K562 (cell line): Measurements from ENCODE around the gene LRRC26. TPM values are rescaled to one million over a fixed set of nuclear protein-coding genes. Genes with fewer than 3 reads are reported as not detected.

Experiments
- BRCA1 ChIP-seq, 2 experiments: fragments of 450-650 bp in 1 of 2; sonication (generic) in 1 of 2; formaldehyde crosslinking in 1 of 2; IDR thresholded peaks; 2 replicates each; pipeline versions ENCODE4 v1.5.0 to v1.6.1; 2017 to 2020; ENCODE audit warnings: mild to moderate bottlenecking in 1 of 2, missing genetic modification reagents in 1 of 2
- CREB1 ChIP-seq, 2 experiments: sonication (generic) in 1 of 2; formaldehyde crosslinking in 1 of 2; IDR thresholded peaks; 2 replicates each; pipeline versions ENCODE4 v1.6.1 to v1.8.0; 2012 to 2022; ENCODE audit warnings: inconsistent platforms in 1 of 2, mild to moderate bottlenecking in 1 of 2, missing genetic modification reagents in 1 of 2, moderate library complexity in 1 of 2
- DPF2 ChIP-seq: fragments of 450-650 bp; IDR thresholded peaks from 2 replicates; pipeline ENCODE4 v1.6.1; 2016
- FOXA1 ChIP-seq: fragments of 450-650 bp; IDR thresholded peaks from 2 replicates; pipeline ENCODE4 v1.6.1; 2016; ENCODE audit warnings: mild to moderate bottlenecking, borderline replicate concordance
- GMEB1 ChIP-seq: fragments of 250-450 bp; sonication (Bioruptor Pico); IDR thresholded peaks from 2 replicates; pipeline ENCODE4 v1.4.0; 2020; ENCODE audit warnings: mild to moderate bottlenecking
- HDGF ChIP-seq: fragments of 450-650 bp; IDR thresholded peaks from 2 replicates; pipeline ENCODE4 v1.6.1; 2016
- KAT2B ChIP-seq: IDR thresholded peaks from one replicate; pipeline ENCODE4 v1.6.1; 2012; ENCODE audit warnings: low read depth, mild to moderate bottlenecking, control low read depth, inconsistent platforms, low read length, moderate library complexity
- KLF13 ChIP-seq: fragments of 450-650 bp; IDR thresholded peaks from 2 replicates; pipeline ENCODE4 v1.6.1; 2016; ENCODE audit warnings: missing genetic modification characterization, low read depth, mild to moderate bottlenecking, missing compliant biosample characterization, moderate library complexity, borderline replicate concordance
- MEF2A ChIP-seq: IDR thresholded peaks from 2 replicates; pipeline ENCODE4 v1.6.1; 2011; ENCODE audit warnings: low read depth, mild to moderate bottlenecking, low read length, moderate library complexity; ENCODE audit not compliant: control insufficient read depth
- MEF2D ChIP-seq: conservative IDR thresholded peaks from 2 replicates; pipeline ENCODE4 v1.6.1; 2016; ENCODE audit warnings: low read depth, missing genetic modification characterization, missing compliant biosample characterization
- MTA1 ChIP-seq: fragments of 450-650 bp; IDR thresholded peaks from 2 replicates; pipeline ENCODE4 v1.6.1; 2017; ENCODE audit warnings: borderline replicate concordance
- MYC ChIP-seq, 2 experiments: fragments of 250-450 bp in 1 of 2; sonication (Bioruptor Pico) in 1 of 2; IDR thresholded peaks; 2 replicates each; pipeline versions ENCODE4 v1.5.1 to v1.6.1; 2012 to 2021; ENCODE audit warnings: low read depth in 2 of 2, borderline replicate concordance in 1 of 2, improper control_type of control experiment in 1 of 2, low read length in 1 of 2, mild to moderate bottlenecking in 1 of 2, moderate library complexity in 1 of 2
- NBN ChIP-seq: fragments of 450-650 bp; IDR thresholded peaks from 2 replicates; pipeline ENCODE4 v1.6.1; 2016; ENCODE audit warnings: low read depth, mild to moderate bottlenecking
- NCOA1 ChIP-seq: fragments of 450-650 bp; IDR thresholded peaks from 2 replicates; pipeline ENCODE4 v1.6.1; 2016; ENCODE audit warnings: low read depth
- NRF1 ChIP-seq, 2 experiments: fragments of 450-650 bp; IDR thresholded peaks in 1 of 2; conservative IDR thresholded peaks in 1 of 2; 2 replicates each; pipeline ENCODE4 v1.6.1; 2014; ENCODE audit warnings: mild to moderate bottlenecking in 2 of 2
- PHF21A ChIP-seq: fragments of 450-650 bp; IDR thresholded peaks from 2 replicates; pipeline ENCODE4 v1.6.1; 2017; ENCODE audit warnings: low read depth, borderline replicate concordance
- PTRF ChIP-seq: fragments of 450-650 bp; IDR thresholded peaks from 2 replicates; pipeline ENCODE4 v1.6.1; 2016; ENCODE audit warnings: mild to moderate bottlenecking, missing genetic modification characterization, missing compliant biosample characterization
- SIX5 ChIP-seq, 2 experiments: IDR thresholded peaks; 2 replicates each; pipeline ENCODE4 v1.6.1; 2011; ENCODE audit warnings: low read length in 2 of 2, borderline replicate concordance in 1 of 2, low read depth in 1 of 2, mild to moderate bottlenecking in 1 of 2, moderate library complexity in 1 of 2; ENCODE audit not compliant: insufficient read depth in 1 of 2
- USF2 ChIP-seq: sonication (generic); formaldehyde crosslinking; IDR thresholded peaks from 2 replicates; pipeline ENCODE4 v1.5.0; 2020; ENCODE audit warnings: missing genetic modification reagents
- XRCC4 ChIP-seq: IDR thresholded peaks from one replicate; pipeline ENCODE4 v1.6.1; 2011; ENCODE audit not compliant: insufficient read depth, insufficient read length; ENCODE audit errors: extremely low read depth
- ZNF512 ChIP-seq: IDR thresholded peaks from 2 replicates; pipeline ENCODE4 v1.6.1; 2016; ENCODE audit warnings: missing genetic modification characterization, missing compliant biosample characterization
- polyA plus RNA-seq, 8 experiments: library from polyadenylated mRNA; depleted of rRNA in 4 of 8; stranded (reverse) in 5 of 8; unstranded in 3 of 8; fragments of >200 nt; fragmentation: Nextera tagmentation in 2 of 8; fragmentation: Illumina TruSeq in 1 of 8; extraction: Ambion mirVana in 2 of 8; extraction: Trizol in 1 of 8; gene quantifications; 2 replicates each; pipeline versions ENCODE4 v1.2.1 to v1.2.3, GENCODE V29; 2011 to 2014; ENCODE audit warnings: inconsistent platforms in 1 of 8, missing spikeins in 1 of 8
- total RNA-seq, 7 experiments: library from RNA; depleted of rRNA in 6 of 7; stranded (reverse); fragments of >200 nt in 6 of 7; fragmentation: Illumina TruSeq in 2 of 7; extraction: Trizol in 2 of 7; gene quantifications; 2 replicates each; pipeline versions ENCODE4 v1.2.1 to v1.2.3, GENCODE V29; 2011 to 2021; ENCODE audit warnings: low replicate concordance in 1 of 7
- TF ChIP-seq, protein P1 (sequence below): sonication (generic); formaldehyde crosslinking; IDR thresholded peaks from 2 replicates; pipeline ENCODE4 v1.8.1; 2023; ENCODE audit warnings: mild to moderate bottlenecking, missing genetic modification reagents

Gene LRRC26
- total and polyA plus RNA-seq, 9 of the 15 experiments (the other 6 are each of a cell fraction or from before 2014, with no cell fraction given) = not detected

- no peak for TF ChIP-seq CREB1 (IDR thresholded peaks at IDR 0.05)
- TF ChIP-seq CREB1 (CRISPR knock-in tag; IDR thresholded peaks at IDR 0.05) = no peak
- TF ChIP-seq USF2 (CRISPR knock-in tag) = no peak
- TF ChIP-seq HDGF = no peak
- peak; percentile 74 for TF ChIP-seq DPF2
- no peak for TF ChIP-seq SIX5 (IDR thresholded peaks at IDR 0.05; ENCODE audit: borderline replicate concordance in 1 of 2, insufficient read depth in 1 of 2, low read depth in 1 of 2, low read length in 2 of 2)
- no peak for TF ChIP-seq MEF2D (tag)
- TF ChIP-seq MYC (IDR thresholded peaks at IDR 0.05; ENCODE audit: low read depth, low read length) = 0 out of 2 replicates have a peak, but pooled peaks have one; percentile 26
- no peak for TF ChIP-seq MYC (CRISPR knock-in tag; IDR thresholded peaks at IDR 0.05; ENCODE audit: borderline replicate concordance, low read depth)
- no peak for TF ChIP-seq PTRF (tag)
- TF ChIP-seq PHF21A = no peak
- TF ChIP-seq GMEB1 = no peak
- TF ChIP-seq NBN = 0 out of 2 replicates have a peak, but pooled peaks have one; percentile 51
- no peak for TF ChIP-seq BRCA1 (IDR thresholded peaks at IDR 0.05)
- TF ChIP-seq BRCA1 (CRISPR knock-in tag; IDR thresholded peaks at IDR 0.05) = no peak
- TF ChIP-seq FOXA1 = no peak
- no peak for TF ChIP-seq MTA1
- TF ChIP-seq NCOA1 = peak; percentile 66; the same call in 1 of the 2 replicates
- no peak for TF ChIP-seq KAT2B
- TF ChIP-seq NRF1 (conservative IDR thresholded peaks at IDR 0.05 in 1 of 2, IDR thresholded peaks at IDR 0.05 in 1 of 2) = no peak
- no peak for TF ChIP-seq XRCC4
- no peak for TF ChIP-seq MEF2A
- TF ChIP-seq, protein P1, sequence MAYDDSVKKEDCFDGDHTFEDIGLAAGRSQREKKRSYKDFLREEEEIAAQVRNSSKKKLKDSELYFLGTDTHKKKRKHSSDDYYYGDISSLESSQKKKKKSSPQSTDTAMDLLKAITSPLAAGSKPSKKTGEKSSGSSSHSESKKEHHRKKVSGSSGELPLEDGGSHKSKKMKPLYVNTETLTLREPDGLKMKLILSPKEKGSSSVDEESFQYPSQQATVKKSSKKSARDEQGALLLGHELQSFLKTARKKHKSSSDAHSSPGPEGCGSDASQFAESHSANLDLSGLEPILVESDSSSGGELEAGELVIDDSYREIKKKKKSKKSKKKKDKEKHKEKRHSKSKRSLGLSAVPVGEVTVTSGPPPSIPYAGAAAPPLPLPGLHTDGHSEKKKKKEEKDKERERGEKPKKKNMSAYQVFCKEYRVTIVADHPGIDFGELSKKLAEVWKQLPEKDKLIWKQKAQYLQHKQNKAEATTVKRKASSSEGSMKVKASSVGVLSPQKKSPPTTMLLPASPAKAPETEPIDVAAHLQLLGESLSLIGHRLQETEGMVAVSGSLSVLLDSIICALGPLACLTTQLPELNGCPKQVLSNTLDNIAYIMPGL (CRISPR knock-in tag) = no peak
- no peak for TF ChIP-seq ZNF512 (tag)
- TF ChIP-seq KLF13 (tag) = no peak
Observed at GRCh38 chr9:137127301-137128157, 42.3 kb downstream of the LRRC26 start (continued).
